Tibial nerve (tissue), 4 donors: ENCODE data around the gene OGN.

ENCODE experiments used
- CTCF ChIP-seq, 5 experiments: fragments of 200-600 bp in 3 of 5; fragments of 450-650 bp in 2 of 5; sonication (generic) in 3 of 5; IDR thresholded peaks; one replicate each; pipeline ENCODE4 v1.5.1; 2016 to 2019; ENCODE audit warnings: antibody characterized with exemption in 5 of 5, mild to moderate bottlenecking in 3 of 5, moderate library complexity in 2 of 5
- EP300 ChIP-seq, 2 donors: sonication (generic); formaldehyde crosslinking; IDR thresholded peaks; one replicate each; pipeline ENCODE4 v1.6.1; 2017; ENCODE audit warnings: antibody characterized with exemption in 2 of 2, mild to moderate bottlenecking in 1 of 2
- POLR2A ChIP-seq, 2 donors: fragments of 450-650 bp; IDR thresholded peaks; one replicate each; pipeline ENCODE4 v1.6.1; 2017; ENCODE audit warnings: antibody characterized with exemption in 2 of 2, mild to moderate bottlenecking in 2 of 2, moderate library complexity in 2 of 2

GRCh38 chr9:92385953-92386352 is 18.4 kb downstream of the OGN start:
- TF ChIP-seq CTCF (IDR thresholded peaks at IDR 0.05) (no peak), POLR2A (IDR thresholded peaks at IDR 0.05) (no peak), EP300 (IDR thresholded peaks at IDR 0.05) (no peak)
